IMR-90 (cell line): Measurements from ENCODE around the gene SENP5. TPM values are rescaled to one million over a fixed set of nuclear protein-coding genes. Genes with fewer than 3 reads are reported as not detected.
"Not testable (repeated sequence)": the region's sequence is repeated elsewhere in the genome, so short reads cannot be mapped to it uniquely, and the experiment has no call there.

Experiments used
- ATAC-seq: fragments of 200-7000 bp; cut with Tn5 transposase; 2 replicates; pipeline ENCODE4 v1.9.1; 2020; ENCODE audit warnings: low read depth, mild to moderate bottlenecking, moderate library complexity
- BruUV-seq: library from RNA; stranded (reverse); fragments of 400-500 nt; replicated peaks from 2 replicates; lab custom pipeline; 2021; lab: Mats Ljungman, UMichigan
- CTCF ChIA-PET: fragments of 300-600 bp; formaldehyde crosslinking; extraction: SDS; loops from one replicate; lab custom pipeline; 2021; ENCODE audit warnings: antibody characterized with exemption; lab: Yijun Ruan, JAX
- POLR2A ChIA-PET: fragments of 300-600 bp; sonication (Branson Sonifier 250); formaldehyde crosslinking; loops from one replicate; lab custom pipeline; 2022; ENCODE audit warnings: antibody characterized with exemption; ENCODE audit not compliant: unreplicated experiment; lab: Charles Lee
- DNase-seq: peaks from one replicate; pipeline ENCODE4 v3.0.0; 2013
- H2AFZ ChIP-seq: replicated peaks from 2 replicates; pipeline ENCODE3; 2013; ENCODE audit warnings: low read length, mild to moderate bottlenecking; ENCODE audit not compliant: poor library complexity
- H2AK5ac ChIP-seq: 2 replicates; pipeline ENCODE4 v1.6.1; 2013; ENCODE audit warnings: low read depth, low read length, inconsistent platforms
- H2AK9ac ChIP-seq: replicated peaks from 2 replicates; pipeline ENCODE3; 2013; ENCODE audit warnings: mild to moderate bottlenecking, low read depth, low read length, moderate library complexity; ENCODE audit not compliant: poor library complexity
- H2BK120ac ChIP-seq: 2 replicates; pipeline ENCODE4 v1.6.1; 2013; ENCODE audit warnings: low read depth, low read length, inconsistent platforms
- H2BK15ac ChIP-seq: 3 replicates; pipeline ENCODE4 v1.6.1; 2013; ENCODE audit warnings: low read depth, low read length, inconsistent platforms
- H2BK20ac ChIP-seq: 2 replicates; pipeline ENCODE4 v1.6.1; 2013; ENCODE audit warnings: low read depth, mild to moderate bottlenecking, inconsistent platforms, low read length, moderate library complexity
- H2BK5ac ChIP-seq: 2 replicates; pipeline ENCODE4 v1.6.1; 2013; ENCODE audit warnings: mild to moderate bottlenecking, low read depth, low read length, inconsistent platforms; ENCODE audit not compliant: poor library complexity, severe bottlenecking
- H3K14ac ChIP-seq: replicated peaks from 2 replicates; pipeline ENCODE4 v1.6.1; 2013; ENCODE audit warnings: low read depth, low read length, inconsistent platforms
- H3K18ac ChIP-seq: 2 replicates; pipeline ENCODE4 v1.6.1; 2013; ENCODE audit warnings: low read depth, low read length, control low read depth
- H3K23ac ChIP-seq: 2 replicates; pipeline ENCODE4 v1.6.1; 2013; ENCODE audit warnings: low read depth, low read length, inconsistent platforms
- H3K27ac ChIP-seq: 2 replicates; pipeline ENCODE4 v1.5.1; 2013; ENCODE audit warnings: mild to moderate bottlenecking, control low read depth, low read length; ENCODE audit not compliant: insufficient read depth
- H3K27me3 ChIP-seq: 2 replicates; pipeline ENCODE4 v1.6.1; 2013; ENCODE audit warnings: low read length; ENCODE audit not compliant: control insufficient read depth, insufficient read depth
- H3K36me3 ChIP-seq: 2 replicates; pipeline ENCODE4 v1.6.1; 2013; ENCODE audit warnings: low read length, mixed read lengths; ENCODE audit not compliant: control insufficient read depth, insufficient read depth
- H3K4ac ChIP-seq: 2 replicates; pipeline ENCODE4 v1.6.1; 2013; ENCODE audit warnings: low read depth, low read length, inconsistent platforms
- H3K4me1 ChIP-seq: 2 replicates; pipeline ENCODE4 v1.6.1; 2013; ENCODE audit warnings: low read length, mixed read lengths; ENCODE audit not compliant: control insufficient read depth, insufficient read depth
- H3K4me2 ChIP-seq: 2 replicates; pipeline ENCODE4 v1.6.1; 2013; ENCODE audit warnings: low read depth, mild to moderate bottlenecking, control low read depth, low read length, moderate library complexity
- H3K4me3 ChIP-seq: 2 replicates; pipeline ENCODE4 v1.5.1; 2013; ENCODE audit warnings: low read depth, mild to moderate bottlenecking, control low read depth, low read length, moderate library complexity; ENCODE audit not compliant: insufficient read depth
- H3K56ac ChIP-seq: 2 replicates; pipeline ENCODE4 v1.6.1; 2013; ENCODE audit warnings: low read length, inconsistent platforms; ENCODE audit not compliant: insufficient read depth; ENCODE audit errors: extremely low read depth
- H3K79me1 ChIP-seq, 2 experiments: 2 replicates each; pipeline ENCODE4 v1.6.1; 2013; ENCODE audit warnings: low read length in 2 of 2, inconsistent platforms in 1 of 2, low read depth in 1 of 2
- H3K9ac ChIP-seq: 2 replicates; pipeline ENCODE4 v1.6.1; 2013; ENCODE audit warnings: low read depth, low read length, control low read depth
- H3K9me1 ChIP-seq: 2 replicates; pipeline ENCODE4 v1.6.1; 2013; ENCODE audit warnings: low read length, inconsistent platforms; ENCODE audit not compliant: insufficient read depth
- H3K9me3 ChIP-seq: 2 replicates; pipeline ENCODE4 v1.6.1; 2013; ENCODE audit warnings: low read length; ENCODE audit not compliant: control insufficient read depth, insufficient read depth
- H4K20me1 ChIP-seq: 2 replicates; pipeline ENCODE4 v1.6.1; 2013; ENCODE audit warnings: low read length, inconsistent platforms; ENCODE audit not compliant: insufficient read depth
- H4K5ac ChIP-seq: 2 replicates; pipeline ENCODE4 v1.6.1; 2013; ENCODE audit warnings: mild to moderate bottlenecking, low read depth, low read length, control low read depth
- H4K8ac ChIP-seq, 2 experiments: 2 replicates each; pipeline ENCODE4 v1.6.1; 2013; ENCODE audit warnings: low read depth in 2 of 2, low read length in 2 of 2, control low read depth in 1 of 2, inconsistent platforms in 1 of 2
- H4K91ac ChIP-seq: 2 replicates; pipeline ENCODE4 v1.6.1; 2013; ENCODE audit warnings: low read depth, low read length, inconsistent platforms; ENCODE audit not compliant: insufficient read depth
- WGBS, 2 experiments: methylation state at CpG; one replicate each; pipeline versions ENCODE4 v1.1.5 to v1.1.7; 2013; ENCODE audit warnings: missing lambda C conversion rate in 2 of 2; ENCODE audit not compliant: insufficient read length in 1 of 2; ENCODE audit errors: extremely low coverage in 2 of 2; 5-methylcytosine and 5-hydroxymethylcytosine counted together
- dilution Hi-C: fragments of 300-500 bp; cut with HindIII; formaldehyde crosslinking; loops from one replicate; pipeline ENCODE4 v1.14.3; 2018; ENCODE audit warnings: low sequenced_read_pairs; ENCODE audit not compliant: unreplicated experiment
- in situ Hi-C: fragments of 300-500 bp; cut with MboI; formaldehyde crosslinking; loops from 3 replicates; pipeline ENCODE4 v1.14.3; 2019; ENCODE audit warnings: low sequenced_read_pairs, inconsistent platforms, mixed read lengths
- intact Hi-C: fragments of 100-400 bp; cut with micrococcal nuclease; formaldehyde crosslinking; loops from 2 replicates; pipeline ENCODE4 v1.10.0; 2022
- polyA plus RNA-seq, 3 experiments: library from polyadenylated mRNA; depleted of rRNA; stranded (reverse); fragments of >200 nt; gene quantifications; 2 replicates each; pipeline ENCODE4 v1.2.3, GENCODE V29; 2012; ENCODE audit warnings: low replicate concordance in 1 of 3
- total RNA-seq: library from RNA; depleted of rRNA; stranded (reverse); fragments of >200 nt; gene quantifications from 2 replicates; pipeline ENCODE4 v1.2.3, GENCODE V29; 2012

Gene SENP5
- total and polyA plus RNA-seq, 2 of the 4 experiments (the other 2 are of a cell fraction) = 7.4 to 44.4 TPM

- DNase-seq, H2BK120ac ChIP-seq, H2BK20ac ChIP-seq, CTCF ChIA-PET, H4K5ac ChIP-seq, H3K23ac ChIP-seq, H2BK5ac ChIP-seq, H3K27ac ChIP-seq, in situ Hi-C loops, H2AFZ ChIP-seq, H4K8ac ChIP-seq, POLR2A ChIA-PET, H2AK5ac ChIP-seq, H3K36me3 ChIP-seq, H2AK9ac ChIP-seq, H3K9me3 ChIP-seq, H3K4ac ChIP-seq, H3K27me3 ChIP-seq, H3K4me2 ChIP-seq, H3K18ac ChIP-seq, H3K14ac ChIP-seq, ATAC-seq, BruUV-seq, H3K4me3 ChIP-seq, H3K4me1 ChIP-seq, H2BK15ac ChIP-seq, H3K9ac ChIP-seq, H3K56ac ChIP-seq, H4K91ac ChIP-seq, dilution Hi-C loops, H3K9me1 ChIP-seq: not testable (repeated sequence)
- Histone ChIP-seq H4K20me1 (peaks cover 18% of the 10 kb centered on the region), H3K79me1 (peaks cover 4 to 37% of the 10 kb centered on the region in 2 experiments; a peak in 3 of 4 replicates)
- intact Hi-C loops = loop anchor here (5.0 to 10.0 kb wide), 3 partner anchors 77 to 339 kb away; partner anchors contain the start of gene SENP5
- 94% methylated on average over 4 of the region's 14 CpGs; no CpG with 5 or more reads in 1 of the 2 experiments for WGBS, 2 experiments
These were observed 76.5 kb downstream of the SENP5 start for GRCh38 chr3:196944037-196944790.
